Uterus (tissue), 2 donors: ENCODE measurements around the gene CHMP6.

Source experiments
- POLR2A ChIP-seq, 2 donors: fragments of 450-650 bp; IDR thresholded peaks; one replicate each; pipeline ENCODE4 v1.6.1; 2016; ENCODE audit warnings: antibody characterized with exemption in 2 of 2, mild to moderate bottlenecking in 1 of 2, moderate library complexity in 1 of 2
- TF ChIP-seq, protein P1 (sequence below), 4 experiments: fragments of 200-600 bp in 2 of 4; fragments of 450-650 bp in 2 of 4; sonication (generic) in 2 of 4; IDR thresholded peaks; one replicate each; pipeline ENCODE4 v1.5.1; 2016 to 2019; ENCODE audit warnings: antibody characterized with exemption in 4 of 4, mild to moderate bottlenecking in 2 of 4, moderate library complexity in 1 of 4

DNA sequence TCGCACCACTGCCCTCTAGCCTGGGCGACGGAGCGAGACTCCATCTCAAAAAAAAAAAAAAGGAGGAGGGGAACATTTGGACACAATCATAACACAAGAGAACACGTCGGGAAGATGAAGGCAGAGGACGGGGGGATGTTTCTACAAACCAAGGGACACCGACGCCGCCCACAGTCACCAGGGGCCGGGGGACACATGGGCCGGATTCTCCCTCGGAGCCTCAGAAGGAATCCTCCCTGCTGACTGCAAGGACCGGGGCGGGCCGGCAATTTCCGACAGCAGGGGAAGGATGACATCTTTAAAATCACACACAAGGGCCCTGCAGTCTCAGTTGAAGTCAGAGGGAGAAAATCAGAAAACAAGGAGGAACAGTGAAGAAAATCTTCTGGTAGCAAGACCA lies 8.1 kb upstream of the CHMP6 start:
- TF ChIP-seq, protein P1, sequence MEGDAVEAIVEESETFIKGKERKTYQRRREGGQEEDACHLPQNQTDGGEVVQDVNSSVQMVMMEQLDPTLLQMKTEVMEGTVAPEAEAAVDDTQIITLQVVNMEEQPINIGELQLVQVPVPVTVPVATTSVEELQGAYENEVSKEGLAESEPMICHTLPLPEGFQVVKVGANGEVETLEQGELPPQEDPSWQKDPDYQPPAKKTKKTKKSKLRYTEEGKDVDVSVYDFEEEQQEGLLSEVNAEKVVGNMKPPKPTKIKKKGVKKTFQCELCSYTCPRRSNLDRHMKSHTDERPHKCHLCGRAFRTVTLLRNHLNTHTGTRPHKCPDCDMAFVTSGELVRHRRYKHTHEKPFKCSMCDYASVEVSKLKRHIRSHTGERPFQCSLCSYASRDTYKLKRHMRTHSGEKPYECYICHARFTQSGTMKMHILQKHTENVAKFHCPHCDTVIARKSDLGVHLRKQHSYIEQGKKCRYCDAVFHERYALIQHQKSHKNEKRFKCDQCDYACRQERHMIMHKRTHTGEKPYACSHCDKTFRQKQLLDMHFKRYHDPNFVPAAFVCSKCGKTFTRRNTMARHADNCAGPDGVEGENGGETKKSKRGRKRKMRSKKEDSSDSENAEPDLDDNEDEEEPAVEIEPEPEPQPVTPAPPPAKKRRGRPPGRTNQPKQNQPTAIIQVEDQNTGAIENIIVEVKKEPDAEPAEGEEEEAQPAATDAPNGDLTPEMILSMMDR (IDR thresholded peaks at IDR 0.05), result no peak
- no peak for TF ChIP-seq POLR2A (IDR thresholded peaks at IDR 0.05)
